HepG2 (cell line): ENCODE data around the gene TIPRL. TPM values are rescaled to one million over a fixed set of nuclear protein-coding genes. Genes with fewer than 3 reads are reported as not detected.

Experiments
- DDIT3 ChIP-seq: sonication (generic); formaldehyde crosslinking; IDR thresholded peaks from 2 replicates; pipeline ENCODE4 v1.4.0; 2020; ENCODE audit warnings: mild to moderate bottlenecking, missing genetic modification reagents
- ELF3 ChIP-seq: IDR thresholded peaks from 2 replicates; pipeline ENCODE4 v1.6.1; 2016; ENCODE audit warnings: missing genetic modification reagents, missing compliant biosample characterization
- GLI4 ChIP-seq: sonication (generic); formaldehyde crosslinking; IDR thresholded peaks from 2 replicates; pipeline ENCODE4 v1.5.1; 2020; ENCODE audit warnings: missing genetic modification reagents, mild to moderate bottlenecking, moderate library complexity, borderline replicate concordance
- JUND ChIP-seq: sonication (generic); formaldehyde crosslinking; IDR thresholded peaks from 2 replicates; pipeline ENCODE4 v1.8.0; 2022; ENCODE audit warnings: mild to moderate bottlenecking, missing genetic modification reagents
- NONO ChIP-seq, 2 experiments: fragments of 450-650 bp in 1 of 2; sonication (generic) in 1 of 2; formaldehyde crosslinking in 1 of 2; IDR thresholded peaks in 1 of 2; conservative IDR thresholded peaks in 1 of 2; 2 replicates each; pipeline versions ENCODE4 v1.6.1 to v1.8.0; 2017 to 2022; ENCODE audit warnings: mild to moderate bottlenecking in 1 of 2, missing genetic modification reagents in 1 of 2, moderate library complexity in 1 of 2
- POLR2AphosphoS2 ChIP-seq: IDR thresholded peaks from 2 replicates; pipeline ENCODE4 v1.6.1; 2011; ENCODE audit warnings: low read depth, low read length, improper control_type of control experiment
- RELA ChIP-seq: sonication (generic); formaldehyde crosslinking; IDR thresholded peaks from 2 replicates; pipeline ENCODE4 v1.4.0; 2020; ENCODE audit warnings: missing genetic modification reagents
- RXRA ChIP-seq: sonication (generic); formaldehyde crosslinking; IDR thresholded peaks from 2 replicates; pipeline ENCODE4 v1.5.1; 2020; ENCODE audit warnings: missing genetic modification reagents
- SMC3 ChIP-seq: IDR thresholded peaks from 2 replicates; pipeline ENCODE4 v1.6.1; 2011; ENCODE audit warnings: low read length, improper control_type of control experiment
- SRF ChIP-seq: IDR thresholded peaks from 2 replicates; pipeline ENCODE4 v1.6.1; 2011; ENCODE audit warnings: mild to moderate bottlenecking, low read depth, low read length, moderate library complexity
- SRSF1 ChIP-seq: fragments of 200-400 bp; formaldehyde crosslinking; optimal IDR thresholded peaks from 2 replicates; pipeline ENCODE3; 2017; ENCODE audit warnings: mild to moderate bottlenecking, low read depth, low read length, moderate library complexity
- TRIM24 ChIP-seq: sonication (generic); formaldehyde crosslinking; IDR thresholded peaks from 2 replicates; pipeline ENCODE4 v1.8.0; 2022; ENCODE audit warnings: mild to moderate bottlenecking, missing genetic modification reagents
- ZNF331 ChIP-seq: sonication (generic); formaldehyde crosslinking; IDR thresholded peaks from 2 replicates; pipeline ENCODE4 v1.4.0; 2020; ENCODE audit warnings: missing genetic modification reagents
- ZNF83 ChIP-seq: sonication (generic); formaldehyde crosslinking; IDR thresholded peaks from 2 replicates; pipeline ENCODE4 v1.4.0; 2020; ENCODE audit warnings: missing genetic modification reagents, mild to moderate bottlenecking, borderline replicate concordance
- polyA plus RNA-seq, 8 experiments: library from polyadenylated mRNA; depleted of rRNA in 3 of 8; stranded (reverse) in 7 of 8; unstranded in 1 of 8; fragments of >200 nt; fragmentation: Illumina TruSeq in 4 of 8; extraction: Trizol in 4 of 8; gene quantifications; 2 replicates each; pipeline versions ENCODE4 v1.2.1 to v1.2.3, GENCODE V29; 2011 to 2016; ENCODE audit warnings: low read depth in 4 of 8, missing spikeins in 1 of 8, mixed read lengths in 1 of 8; ENCODE audit not compliant: insufficient read depth in 1 of 8
- total RNA-seq, 5 experiments: library from RNA; depleted of rRNA; stranded (reverse); fragments of >200 nt; fragmentation: Illumina TruSeq; extraction: Trizol; gene quantifications; 2 replicates each; pipeline ENCODE4 v1.2.3, GENCODE V29; 2016; ENCODE audit warnings: low read depth in 1 of 5
- TF ChIP-seq, protein P1 (sequence below), 2 experiments: fragments of 450-650 bp in 1 of 2; sonication (generic) in 1 of 2; formaldehyde crosslinking in 1 of 2; IDR thresholded peaks; 2 replicates each; pipeline versions ENCODE4 v1.6.1 to v1.8.0; 2016 to 2022; ENCODE audit warnings: antibody characterized with exemption in 1 of 2, mild to moderate bottlenecking in 1 of 2, missing genetic modification reagents in 1 of 2
- TF ChIP-seq, protein P2 (sequence below): sonication (generic); formaldehyde crosslinking; IDR thresholded peaks from 2 replicates; pipeline ENCODE4 v1.4.0; 2020; ENCODE audit warnings: missing genetic modification reagents, mild to moderate bottlenecking, borderline replicate concordance

The TIPRL gene
- total and polyA plus RNA-seq, 2 of the 13 experiments (the other 11 are each of a cell fraction or from before 2014, with no cell fraction given): 10.1 to 22.8 TPM

GRCh38 chr1:168178638-168179437, at the start of gene TIPRL (continued):
- TF ChIP-seq, protein P1, sequence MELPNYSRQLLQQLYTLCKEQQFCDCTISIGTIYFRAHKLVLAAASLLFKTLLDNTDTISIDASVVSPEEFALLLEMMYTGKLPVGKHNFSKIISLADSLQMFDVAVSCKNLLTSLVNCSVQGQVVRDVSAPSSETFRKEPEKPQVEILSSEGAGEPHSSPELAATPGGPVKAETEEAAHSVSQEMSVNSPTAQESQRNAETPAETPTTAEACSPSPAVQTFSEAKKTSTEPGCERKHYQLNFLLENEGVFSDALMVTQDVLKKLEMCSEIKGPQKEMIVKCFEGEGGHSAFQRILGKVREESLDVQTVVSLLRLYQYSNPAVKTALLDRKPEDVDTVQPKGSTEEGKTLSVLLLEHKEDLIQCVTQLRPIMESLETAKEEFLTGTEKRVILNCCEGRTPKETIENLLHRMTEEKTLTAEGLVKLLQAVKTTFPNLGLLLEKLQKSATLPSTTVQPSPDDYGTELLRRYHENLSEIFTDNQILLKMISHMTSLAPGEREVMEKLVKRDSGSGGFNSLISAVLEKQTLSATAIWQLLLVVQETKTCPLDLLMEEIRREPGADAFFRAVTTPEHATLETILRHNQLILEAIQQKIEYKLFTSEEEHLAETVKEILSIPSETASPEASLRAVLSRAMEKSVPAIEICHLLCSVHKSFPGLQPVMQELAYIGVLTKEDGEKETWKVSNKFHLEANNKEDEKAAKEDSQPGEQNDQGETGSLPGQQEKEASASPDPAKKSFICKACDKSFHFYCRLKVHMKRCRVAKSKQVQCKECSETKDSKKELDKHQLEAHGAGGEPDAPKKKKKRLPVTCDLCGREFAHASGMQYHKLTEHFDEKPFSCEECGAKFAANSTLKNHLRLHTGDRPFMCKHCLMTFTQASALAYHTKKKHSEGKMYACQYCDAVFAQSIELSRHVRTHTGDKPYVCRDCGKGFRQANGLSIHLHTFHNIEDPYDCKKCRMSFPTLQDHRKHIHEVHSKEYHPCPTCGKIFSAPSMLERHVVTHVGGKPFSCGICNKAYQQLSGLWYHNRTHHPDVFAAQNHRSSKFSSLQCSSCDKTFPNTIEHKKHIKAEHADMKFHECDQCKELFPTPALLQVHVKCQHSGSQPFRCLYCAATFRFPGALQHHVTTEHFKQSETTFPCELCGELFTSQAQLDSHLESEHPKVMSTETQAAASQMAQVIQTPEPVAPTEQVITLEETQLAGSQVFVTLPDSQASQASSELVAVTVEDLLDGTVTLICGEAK (IDR thresholded peaks at IDR 0.05): peak; percentile 30
- TF ChIP-seq, protein P1 (CRISPR knock-in tag; IDR thresholded peaks at IDR 0.05): peak; percentile 70; the same call in 1 of the 2 replicates
- peak; percentile 77 for TF ChIP-seq ELF3 (CRISPR knock-in tag)
- peak; percentile 91; the same call in 1 of the 2 replicates for TF ChIP-seq JUND (CRISPR knock-in tag)
- TF ChIP-seq, protein P2, sequence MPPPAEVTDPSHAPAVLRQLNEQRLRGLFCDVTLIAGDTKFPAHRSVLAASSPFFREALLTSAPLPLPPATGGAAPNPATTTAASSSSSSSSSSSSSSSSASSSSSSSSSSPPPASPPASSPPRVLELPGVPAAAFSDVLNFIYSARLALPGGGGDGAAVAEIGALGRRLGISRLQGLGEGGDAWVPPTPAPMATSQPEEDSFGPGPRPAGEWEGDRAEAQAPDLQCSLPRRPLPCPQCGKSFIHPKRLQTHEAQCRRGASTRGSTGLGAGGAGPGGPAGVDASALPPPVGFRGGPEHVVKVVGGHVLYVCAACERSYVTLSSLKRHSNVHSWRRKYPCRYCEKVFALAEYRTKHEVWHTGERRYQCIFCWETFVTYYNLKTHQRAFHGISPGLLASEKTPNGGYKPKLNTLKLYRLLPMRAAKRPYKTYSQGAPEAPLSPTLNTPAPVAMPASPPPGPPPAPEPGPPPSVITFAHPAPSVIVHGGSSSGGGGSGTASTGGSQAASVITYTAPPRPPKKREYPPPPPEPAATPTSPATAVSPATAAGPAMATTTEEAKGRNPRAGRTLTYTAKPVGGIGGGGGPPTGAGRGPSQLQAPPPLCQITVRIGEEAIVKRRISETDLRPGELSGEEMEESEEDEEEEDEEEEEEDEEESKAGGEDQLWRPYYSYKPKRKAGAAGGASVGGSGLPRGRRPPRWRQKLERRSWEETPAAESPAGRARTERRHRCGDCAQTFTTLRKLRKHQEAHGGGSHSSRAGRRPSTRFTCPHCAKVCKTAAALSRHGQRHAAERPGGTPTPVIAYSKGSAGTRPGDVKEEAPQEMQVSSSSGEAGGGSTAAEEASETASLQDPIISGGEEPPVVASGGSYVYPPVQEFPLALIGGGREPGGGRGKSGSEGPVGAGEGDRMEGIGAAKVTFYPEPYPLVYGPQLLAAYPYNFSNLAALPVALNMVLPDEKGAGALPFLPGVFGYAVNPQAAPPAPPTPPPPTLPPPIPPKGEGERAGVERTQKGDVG: peak; percentile 57; the same call in 1 of the 2 replicates
- TF ChIP-seq SRF: peak; percentile 27; the same call in 1 of the 2 replicates
- TF ChIP-seq GLI4 (CRISPR knock-in tag): no peak
- no peak for TF ChIP-seq TRIM24
- TF ChIP-seq ZNF83: 0 out of 2 replicates have a peak, but pooled peaks have one; percentile 19
- TF ChIP-seq SRSF1: no peak
- TF ChIP-seq NONO (IDR thresholded peaks at IDR 0.05): no peak
- peak; percentile 80 for TF ChIP-seq NONO (CRISPR knock-in tag; conservative IDR thresholded peaks at IDR 0.05)
- TF ChIP-seq RXRA (CRISPR knock-in tag): peak; percentile 48
- no peak for TF ChIP-seq RELA (CRISPR knock-in tag)
- no peak for TF ChIP-seq SMC3
- no peak for TF ChIP-seq POLR2AphosphoS2
- no peak; the same call in 1 of the 2 replicates for TF ChIP-seq ZNF331 (CRISPR knock-in tag)
- no peak for TF ChIP-seq DDIT3 (CRISPR knock-in tag)
